BLaER1 treated with 17β-estradiol and CSF1 and Interleukin-3, amounts not matched to agents 10 nM and 100 nM (cell line): ENCODE results near the gene ETFA.

Experiments used
- H3K27ac ChIP-seq, 11 experiments: shearing (Covaris generic); formaldehyde crosslinking; 2 replicates each; pipeline ENCODE4 v1.8.1; 2022
- H3K27me3 ChIP-seq, 11 experiments: shearing (Covaris generic); formaldehyde crosslinking; 2 replicates each; pipeline ENCODE4 v1.8.1; 2022
- H3K36me3 ChIP-seq, 11 experiments: shearing (Covaris generic); formaldehyde crosslinking; 2 replicates each; pipeline ENCODE4 v1.8.1; 2022
- H3K4me1 ChIP-seq, 10 experiments: shearing (Covaris generic); formaldehyde crosslinking; 2 replicates each; pipeline ENCODE4 v1.8.1; 2022
- H3K4me2 ChIP-seq, 11 experiments: shearing (Covaris generic); formaldehyde crosslinking; 2 replicates each; pipeline ENCODE4 v1.8.1; 2022
- H3K4me3 ChIP-seq, 10 experiments: shearing (Covaris generic); formaldehyde crosslinking; 2 replicates each; pipeline ENCODE4 v1.8.1; 2022
- H3K9ac ChIP-seq, 11 experiments: shearing (Covaris generic); formaldehyde crosslinking; 2 replicates each; pipeline ENCODE4 v1.8.1; 2022
- H3K9me3 ChIP-seq, 11 experiments: shearing (Covaris generic); formaldehyde crosslinking; replicated peaks in 1 of 11; 2 replicates each; pipeline ENCODE4 v1.8.1; 2022
- H4K20me1 ChIP-seq, 11 experiments: shearing (Covaris generic); formaldehyde crosslinking; 2 replicates each; pipeline ENCODE4 v1.8.1; 2022
- Cebpa-rat ChIP-seq, 11 experiments: shearing (Covaris generic); IDR thresholded peaks; 2 replicates each; pipeline ENCODE4 v1.8.1; 2022

Gene ETFA

GRCh38 chr15:76260246-76260938 lies 50.9 kb downstream of the ETFA start:
- no peak overlapping the region for H3K4me2 ChIP-seq
- H3K27ac ChIP-seq: no peak overlapping the region
- no peak overlapping the region for H3K4me3 ChIP-seq
- no peak for TF ChIP-seq Cebpa-rat (IDR thresholded peaks at IDR 0.05)
- no peaks in the 10 kb centered on the region; a peak in 1 of 22 replicates for H4K20me1 ChIP-seq
- peaks cover 80 to 93% (median 86%) of the 10 kb centered on the region in 11 experiments for H3K9me3 ChIP-seq
- no peaks in the 10 kb centered on the region for H3K4me1 ChIP-seq
- no peak overlapping the region for H3K9ac ChIP-seq
- peaks cover 88 to 93% (median 92%) of the 10 kb centered on the region in 11 experiments for H3K36me3 ChIP-seq
- no peaks in the 10 kb centered on the region for H3K27me3 ChIP-seq

GRCh38 chr15:76259392-76259791 lies 51.9 kb downstream of the ETFA start:
- H3K36me3 ChIP-seq: peaks cover 87 to 93% (median 92%) of the 10 kb centered on the region in 11 experiments

GRCh38 chr15:76258460-76258859 lies 52.8 kb downstream of the ETFA start:
- TF ChIP-seq Cebpa-rat (IDR thresholded peaks at IDR 0.05): no peak
- Histone ChIP-seq H3K9me3 (peaks cover 64 to 88% (median 79%) of the 10 kb centered on the region in 11 experiments), H3K27ac (no peak overlapping the region), H3K9ac (no peak overlapping the region), H3K27me3 (no peaks in the 10 kb centered on the region), H3K4me2 (no peak overlapping the region), H4K20me1 (peaks cover 0 to 5% (median 0%) of the 10 kb centered on the region in 11 experiments; a peak in 2 of 22 replicates), H3K4me3 (no peak overlapping the region), H3K36me3 (peaks cover 86 to 93% (median 92%) of the 10 kb centered on the region in 11 experiments), H3K4me1 (peaks cover 0 to 6% (median 0%) of the 10 kb centered on the region in 10 experiments; a peak in 3 of 20 replicates)

More at GRCh38 chr15:76259392-76259791, 51.9 kb downstream of the ETFA start:
- H3K4me3 ChIP-seq: no peak overlapping the region
- H3K4me1 ChIP-seq: no peaks in the 10 kb centered on the region
- H3K4me2 ChIP-seq: no peak overlapping the region
- no peaks in the 10 kb centered on the region; a peak in 1 of 22 replicates for H4K20me1 ChIP-seq
- no peak for TF ChIP-seq Cebpa-rat (IDR thresholded peaks at IDR 0.05)
- no peak overlapping the region for H3K9ac ChIP-seq
- H3K27ac ChIP-seq: no peak overlapping the region
- no peaks in the 10 kb centered on the region for H3K27me3 ChIP-seq
- peaks cover 74 to 90% (median 85%) of the 10 kb centered on the region in 11 experiments for H3K9me3 ChIP-seq

GRCh38 chr15:76253691-76254473 lies 57.4 kb downstream of the ETFA start:
- H3K27ac ChIP-seq: no peak overlapping the region
- peak overlapping the region in 1 of 11 experiments; percentile 10; a peak in 1 of 22 replicates for H3K4me2 ChIP-seq
- no peak overlapping the region for H3K9ac ChIP-seq
- H3K36me3 ChIP-seq: peaks cover 53 to 85% (median 69%) of the 10 kb centered on the region in 11 experiments
- no peak overlapping the region for H3K4me3 ChIP-seq
- H3K27me3 ChIP-seq: no peaks in the 10 kb centered on the region
- peaks cover 18 to 42% (median 35%) of the 10 kb centered on the region in 11 experiments for H3K9me3 ChIP-seq
- peaks cover 0 to 6% (median 0%) of the 10 kb centered on the region in 10 experiments; a peak in 3 of 20 replicates for H3K4me1 ChIP-seq
- no peak for TF ChIP-seq Cebpa-rat (IDR thresholded peaks at IDR 0.05)
- peaks cover 0 to 10% (median 0%) of the 10 kb centered on the region in 11 experiments; a peak in 3 of 22 replicates for H4K20me1 ChIP-seq

- Histone ChIP-seq H3K4me1 (peaks cover 0 to 6% (median 0%) of the 10 kb centered on the region in 10 experiments; a peak in 3 of 20 replicates), H3K4me2 (no peak overlapping the region), H3K36me3 (peaks cover 44 to 86% (median 60%) of the 10 kb centered on the region in 11 experiments), H3K4me3 (no peak overlapping the region), H3K9ac (no peak overlapping the region), H3K9me3 (peaks cover 10 to 33% (median 26%) of the 10 kb centered on the region in 11 experiments; a peak in 18 of 22 replicates), H3K27ac (no peak overlapping the region), H3K27me3 (no peaks in the 10 kb centered on the region), H4K20me1 (peaks cover 0 to 16% (median 0%) of the 10 kb centered on the region in 11 experiments; a peak in 3 of 22 replicates)
- no peak for TF ChIP-seq Cebpa-rat (IDR thresholded peaks at IDR 0.05)
These were observed 59.0 kb downstream of the ETFA start for GRCh38 chr15:76252249-76252648.

- Histone ChIP-seq H3K4me1 (peaks cover 0 to 6% (median 0%) of the 10 kb centered on the region in 10 experiments; a peak in 3 of 20 replicates), H3K27me3 (no peaks in the 10 kb centered on the region), H3K4me3 (no peak overlapping the region), H3K9ac (no peak overlapping the region), H3K4me2 (no peak overlapping the region), H3K27ac (no peak overlapping the region), H3K9me3 (peaks cover 10 to 32% (median 25%) of the 10 kb centered on the region in 11 experiments; a peak in 17 of 22 replicates), H4K20me1 (peaks cover 0 to 16% (median 0%) of the 10 kb centered on the region in 11 experiments; a peak in 3 of 22 replicates), H3K36me3 (peaks cover 40 to 87% (median 55%) of the 10 kb centered on the region in 11 experiments)
- TF ChIP-seq Cebpa-rat (IDR thresholded peaks at IDR 0.05): no peak
These were observed 59.6 kb downstream of the ETFA start for GRCh38 chr15:76251717-76252116.

- no peaks in the 10 kb centered on the region for H3K27me3 ChIP-seq
These were observed 66.1 kb downstream of the ETFA start for GRCh38 chr15:76245072-76245610.

GRCh38 chr15:76239786-76240185 lies 71.5 kb downstream of the ETFA start:
- H3K27me3 ChIP-seq: no peaks in the 10 kb centered on the region
- H3K9ac ChIP-seq: no peak overlapping the region
- H3K4me3 ChIP-seq: no peak overlapping the region
- H3K9me3 ChIP-seq: peaks cover 0 to 10% (median 0%) of the 10 kb centered on the region in 11 experiments; a peak in 2 of 22 replicates
- TF ChIP-seq Cebpa-rat (IDR thresholded peaks at IDR 0.05): no peak
- H3K4me1 ChIP-seq: no peaks in the 10 kb centered on the region
- H4K20me1 ChIP-seq: peaks cover 4 to 27% (median 12%) of the 10 kb centered on the region in 11 experiments; a peak in 15 of 22 replicates
- peaks cover 16 to 45% (median 30%) of the 10 kb centered on the region in 11 experiments; a peak in 21 of 22 replicates for H3K36me3 ChIP-seq
- H3K27ac ChIP-seq: no peak overlapping the region
- no peak overlapping the region for H3K4me2 ChIP-seq

More at GRCh38 chr15:76245072-76245610, 66.1 kb downstream of the ETFA start:
- no peak for TF ChIP-seq Cebpa-rat (IDR thresholded peaks at IDR 0.05)
- peaks cover 24 to 72% (median 31%) of the 10 kb centered on the region in 11 experiments for H3K36me3 ChIP-seq
- H3K9ac ChIP-seq: no peak overlapping the region
- H3K27ac ChIP-seq: no peak overlapping the region
- H3K4me2 ChIP-seq: no peak overlapping the region
- no peaks in the 10 kb centered on the region for H3K4me1 ChIP-seq
- peaks cover 0 to 10% (median 0%) of the 10 kb centered on the region in 11 experiments; a peak in 2 of 22 replicates for H3K9me3 ChIP-seq
- peaks cover 0 to 11% (median 0%) of the 10 kb centered on the region in 11 experiments; a peak in 4 of 22 replicates for H4K20me1 ChIP-seq
- no peak overlapping the region for H3K4me3 ChIP-seq
